Endothelial cell of umbilical vein (primary cell): ENCODE data around the gene PLCD1. TPM values are rescaled to one million over a fixed set of nuclear protein-coding genes. Genes with fewer than 3 reads are reported as not detected.

Experiments used
- BruUV-seq: library from RNA; stranded (reverse); fragments of 400-500 nt; replicated peaks from 2 replicates; lab custom pipeline; 2021; lab: Mats Ljungman, UMichigan
- CTCF ChIA-PET: fragments of 300-600, 350-600 bp; sonication (Branson Sonifier 250); formaldehyde crosslinking; loops from one replicate; lab custom pipeline; 2021; ENCODE audit warnings: antibody characterized with exemption, inconsistent platforms; lab: Charles Lee
- POLR2A ChIA-PET: fragments of 300-600, 350-600 bp; sonication (Branson Sonifier 250); formaldehyde crosslinking; loops from one replicate; lab custom pipeline; 2021; ENCODE audit warnings: antibody characterized with exemption, inconsistent platforms; lab: Charles Lee
- DNase-seq: peaks from one replicate; pipeline ENCODE4 v3.0.0-alpha.2; 2011; ENCODE audit warnings: low read depth, low spot score
- FAIRE-seq: peaks from 2 replicates; lab custom pipeline; 2011; peaks lifted over from hg19 to GRCh38; lab: Jason Lieb, UNC
- H2AFZ ChIP-seq: 2 replicates; pipeline ENCODE4 v1.6.0; 2012; ENCODE audit warnings: low read depth, low read length, control low read depth, inconsistent platforms
- H3K27ac ChIP-seq: 2 replicates; pipeline ENCODE4 v1.5.1; 2011; ENCODE audit warnings: low read depth, mild to moderate bottlenecking, control low read depth, low read length, moderate library complexity; ENCODE audit not compliant: insufficient read depth
- H3K27me3 ChIP-seq, 2 experiments: 2 replicates each; pipeline versions ENCODE4 v1.6.0 to v1.6.1; 2011; ENCODE audit warnings: low read length in 2 of 2, mixed read lengths in 1 of 2; ENCODE audit not compliant: control insufficient read depth in 2 of 2, insufficient read depth in 2 of 2
- H3K36me3 ChIP-seq, 2 experiments: 2 replicates in 1 of 2; 3 replicates in 1 of 2; pipeline ENCODE4 v1.5.1; 2011; ENCODE audit warnings: low read length in 2 of 2, mild to moderate bottlenecking in 1 of 2, moderate library complexity in 1 of 2; ENCODE audit not compliant: control insufficient read depth in 2 of 2, insufficient read depth in 2 of 2; ENCODE audit errors: extremely low read depth in 1 of 2
- H3K4me1 ChIP-seq: 3 replicates; pipeline ENCODE4 v1.5.1; 2011; ENCODE audit warnings: mild to moderate bottlenecking, low read length; ENCODE audit not compliant: control insufficient read depth, insufficient read depth; ENCODE audit errors: extremely low read depth
- H3K4me2 ChIP-seq: 2 replicates; pipeline ENCODE4 v1.6.1; 2011; ENCODE audit warnings: low read length, control low read depth, mixed read lengths; ENCODE audit not compliant: insufficient read depth
- H3K4me3 ChIP-seq, 3 experiments: fragments of 200-600 bp in 1 of 3; sonication (generic), shearing (Covaris generic) in 1 of 3; replicated peaks in 1 of 3; 2 replicates each; pipeline ENCODE4 v1.5.1; 2011 to 2016; ENCODE audit warnings: control low read depth in 3 of 3, low read length in 3 of 3, mild to moderate bottlenecking in 2 of 3, inconsistent platforms in 1 of 3, low read depth in 1 of 3, moderate library complexity in 1 of 3; ENCODE audit not compliant: insufficient read depth in 1 of 3
- H3K79me2 ChIP-seq: 2 replicates; pipeline ENCODE4 v1.6.0; 2012; ENCODE audit warnings: low read length, inconsistent platforms; ENCODE audit not compliant: control insufficient read depth, insufficient read depth
- H3K9ac ChIP-seq: replicated peaks from 2 replicates; pipeline ENCODE3; 2011; ENCODE audit warnings: low read length, control low read depth; ENCODE audit not compliant: insufficient read depth; ENCODE audit errors: extremely low read depth
- H3K9me1 ChIP-seq: replicated peaks from 3 replicates; pipeline ENCODE4 v1.6.0; 2011; ENCODE audit warnings: mild to moderate bottlenecking, low read length; ENCODE audit not compliant: control insufficient read depth, insufficient read depth; ENCODE audit errors: extremely low read depth
- H3K9me3 ChIP-seq: replicated peaks from 2 replicates; pipeline ENCODE4 v1.5.1; 2012; ENCODE audit warnings: low read length, inconsistent platforms; ENCODE audit not compliant: control insufficient read depth, insufficient read depth
- H4K20me1 ChIP-seq: replicated peaks from 2 replicates; pipeline ENCODE3; 2011; ENCODE audit warnings: mild to moderate bottlenecking, low read length; ENCODE audit not compliant: control insufficient read depth, insufficient read depth; ENCODE audit errors: extremely low read depth
- EZH2 ChIP-seq: IDR thresholded peaks from 2 replicates; pipeline ENCODE4 v1.6.1; 2012; ENCODE audit warnings: borderline replicate concordance, low read depth, mild to moderate bottlenecking, moderate library complexity, low read length, inconsistent platforms; ENCODE audit not compliant: severe bottlenecking
- GATA2 ChIP-seq: IDR thresholded peaks from 2 replicates; pipeline ENCODE4 v1.7.0; 2011; ENCODE audit warnings: low read depth, mild to moderate bottlenecking, moderate library complexity, mixed read lengths, low read length; ENCODE audit not compliant: insufficient read length, insufficient read depth
- MYC ChIP-seq: IDR thresholded peaks from one replicate; pipeline ENCODE4 v1.6.1; 2011; ENCODE audit warnings: mild to moderate bottlenecking, low read depth, low read length
- POLR2A ChIP-seq: IDR thresholded peaks from 2 replicates; pipeline ENCODE4 v1.6.1; 2012; ENCODE audit warnings: low read depth, mild to moderate bottlenecking, control low read depth, low read length
- POLR2AphosphoS5 ChIP-seq: IDR thresholded peaks from 2 replicates; pipeline ENCODE4 v1.6.1; 2012; ENCODE audit warnings: low read depth, mild to moderate bottlenecking, control low read depth, low read length, moderate library complexity; ENCODE audit not compliant: insufficient read depth
- dilution Hi-C: fragments of 300-500 bp; cut with MboI; formaldehyde crosslinking; loops from one replicate; pipeline ENCODE4 v1.15.0; 2019; ENCODE audit warnings: low sequenced_read_pairs; ENCODE audit not compliant: extremely low pct_ligation_motif_present
- intact Hi-C: fragments of 100-400 bp; cut with micrococcal nuclease; formaldehyde crosslinking; loops from one replicate; pipeline ENCODE4 v1.10.0; 2022
- polyA plus RNA-seq, 4 experiments: library from polyadenylated mRNA; depleted of rRNA in 3 of 4; stranded (reverse) in 3 of 4; unstranded in 1 of 4; fragments of >200 nt; gene quantifications; 2 replicates each; pipeline versions ENCODE4 v1.2.1 to v1.2.3, GENCODE V29; 2011 to 2012; ENCODE audit warnings: missing spikeins in 1 of 4
- total RNA-seq: library from RNA; stranded (reverse); gene quantifications from 2 replicates; pipeline ENCODE4 v1.2.3, GENCODE V29; 2021
- TF ChIP-seq, protein P1 (sequence below), 2 donors: IDR thresholded peaks; 1 replicate in 1 of 2; 2 replicates in 1 of 2; pipeline ENCODE4 v1.5.1; 2011; ENCODE audit warnings: low read length in 2 of 2, mild to moderate bottlenecking in 2 of 2, moderate library complexity in 2 of 2, control low read depth in 1 of 2, inconsistent platforms in 1 of 2, low read depth in 1 of 2; ENCODE audit not compliant: insufficient read depth in 1 of 2; ENCODE audit errors: extremely low read depth in 1 of 2
- TF ChIP-seq, protein P2 (sequence below): IDR thresholded peaks from 2 replicates; pipeline ENCODE4 v1.6.1; 2011; ENCODE audit not compliant: insufficient read depth, insufficient read length

The PLCD1 gene
- total and polyA plus RNA-seq, 2 donors (not counting 3 experiments of a cell fraction or from before 2014, with no cell fraction given): 12.6 to 15.3 TPM

DNA sequence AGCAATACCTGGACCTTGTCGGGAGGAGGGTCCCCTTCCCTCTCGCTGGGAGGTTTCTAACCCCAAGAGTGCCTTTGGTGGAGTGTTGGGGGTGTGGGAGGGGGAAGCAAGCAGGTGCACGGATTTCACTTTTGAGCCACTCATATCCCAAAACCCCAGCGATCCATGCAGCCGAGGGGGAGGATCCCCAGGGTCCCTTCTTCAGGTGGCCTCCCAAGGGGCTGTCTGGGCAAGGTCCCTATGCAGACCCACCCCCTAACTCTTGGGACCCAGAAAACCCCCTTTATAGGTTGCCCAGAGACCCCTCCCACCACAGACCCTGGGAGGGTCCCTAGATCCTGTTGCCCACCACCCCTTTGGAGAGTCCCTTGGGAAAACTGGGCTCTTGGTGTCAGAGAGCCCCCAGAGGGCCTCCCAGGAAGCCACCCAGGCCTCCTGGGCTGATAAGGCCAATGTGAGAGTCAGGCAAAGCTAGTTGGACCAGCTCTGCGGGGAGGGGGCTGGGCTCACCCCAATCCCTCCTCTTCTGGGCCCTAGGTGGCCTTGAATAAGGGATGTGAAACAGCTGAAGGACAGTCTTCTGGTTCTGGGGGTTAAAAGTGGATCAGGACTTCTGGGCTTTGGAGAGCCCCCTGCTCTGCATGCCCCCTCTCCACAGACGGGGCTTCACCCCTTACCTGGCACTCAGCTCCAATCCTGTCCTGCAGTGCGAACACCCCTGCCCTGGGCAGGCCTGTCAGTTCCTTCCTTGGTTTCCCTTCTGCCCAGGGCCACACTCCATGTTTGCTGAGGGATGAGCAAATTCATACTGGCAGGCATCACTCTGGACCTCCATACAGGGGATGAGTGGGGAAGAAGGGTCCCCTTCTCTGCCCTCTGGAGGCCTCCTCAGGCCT is 932 bp upstream of the PLCD1 start:
- Histone ChIP-seq H3K4me1 (peaks cover 8% of the 10 kb centered on the region), H3K4me2 (peak overlapping the region; percentile 85), H3K4me3 (peak overlapping the region in 2 of 3 experiments; percentile 48 to 54), H2AFZ (peak overlapping the region; percentile 86), H3K79me2 (no peaks in the 10 kb centered on the region), H3K27me3 (no peaks in the 10 kb centered on the region), H3K36me3 (no peaks in the 10 kb centered on the region), H3K9me1 (no peaks in the 10 kb centered on the region), H4K20me1 (no peaks in the 10 kb centered on the region), H3K9me3 (no peaks in the 10 kb centered on the region), H3K27ac (no peak overlapping the region), H3K9ac (peak overlapping the region; percentile 66)
- dilution Hi-C loops: no loop called here
- ChIA-PET POLR2A (no interaction called here), CTCF (interaction anchor here (0.6 to 1.6 kb wide), 9 partner anchors 8 to 268 kb away, joined by 3 to 8 read pairs (median 3); partner anchors contain the start of gene DLEC1)
- no TSS peak for BruUV-seq
- TF ChIP-seq, protein P1, sequence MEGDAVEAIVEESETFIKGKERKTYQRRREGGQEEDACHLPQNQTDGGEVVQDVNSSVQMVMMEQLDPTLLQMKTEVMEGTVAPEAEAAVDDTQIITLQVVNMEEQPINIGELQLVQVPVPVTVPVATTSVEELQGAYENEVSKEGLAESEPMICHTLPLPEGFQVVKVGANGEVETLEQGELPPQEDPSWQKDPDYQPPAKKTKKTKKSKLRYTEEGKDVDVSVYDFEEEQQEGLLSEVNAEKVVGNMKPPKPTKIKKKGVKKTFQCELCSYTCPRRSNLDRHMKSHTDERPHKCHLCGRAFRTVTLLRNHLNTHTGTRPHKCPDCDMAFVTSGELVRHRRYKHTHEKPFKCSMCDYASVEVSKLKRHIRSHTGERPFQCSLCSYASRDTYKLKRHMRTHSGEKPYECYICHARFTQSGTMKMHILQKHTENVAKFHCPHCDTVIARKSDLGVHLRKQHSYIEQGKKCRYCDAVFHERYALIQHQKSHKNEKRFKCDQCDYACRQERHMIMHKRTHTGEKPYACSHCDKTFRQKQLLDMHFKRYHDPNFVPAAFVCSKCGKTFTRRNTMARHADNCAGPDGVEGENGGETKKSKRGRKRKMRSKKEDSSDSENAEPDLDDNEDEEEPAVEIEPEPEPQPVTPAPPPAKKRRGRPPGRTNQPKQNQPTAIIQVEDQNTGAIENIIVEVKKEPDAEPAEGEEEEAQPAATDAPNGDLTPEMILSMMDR (IDR thresholded peaks at IDR 0.05; ENCODE audit: extremely low read depth in 1 of 2, insufficient read depth in 1 of 2, low read depth in 1 of 2, low read length in 2 of 2): no peak
- TF ChIP-seq EZH2 (no peak), POLR2A (no peak), MYC (no peak), POLR2AphosphoS5 (no peak), GATA2 (no peak)
- TF ChIP-seq, protein P2, sequence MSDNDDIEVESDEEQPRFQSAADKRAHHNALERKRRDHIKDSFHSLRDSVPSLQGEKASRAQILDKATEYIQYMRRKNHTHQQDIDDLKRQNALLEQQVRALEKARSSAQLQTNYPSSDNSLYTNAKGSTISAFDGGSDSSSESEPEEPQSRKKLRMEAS: no peak
- no peak for DNase-seq
- intact Hi-C loops: no loop called here
- FAIRE-seq: no peak
